GM12878 (cell line): ENCODE data around the gene POLRMT. TPM values are rescaled to one million over a fixed set of nuclear protein-coding genes. Genes with fewer than 3 reads are reported as not detected.

ENCODE experiments used
- ATF7 ChIP-seq: fragments of 450-650 bp; IDR thresholded peaks from 2 replicates; pipeline ENCODE4 v1.6.1; 2016; ENCODE audit warnings: low read depth, mild to moderate bottlenecking
- BCL11A ChIP-seq: IDR thresholded peaks from 2 replicates; pipeline ENCODE4 v1.6.1; 2011; ENCODE audit warnings: low read depth, low read length
- BMI1 ChIP-seq: fragments of 450-650 bp; IDR thresholded peaks from 2 replicates; pipeline ENCODE4 v1.6.1; 2016; ENCODE audit warnings: mild to moderate bottlenecking, moderate library complexity, borderline replicate concordance
- CEBPB ChIP-seq, 2 experiments: fragments of 150-350 bp in 1 of 2; IDR thresholded peaks; 2 replicates each; pipeline ENCODE4 v1.6.1; 2012 to 2014; ENCODE audit warnings: low read depth in 2 of 2, low read length in 2 of 2, borderline replicate concordance in 1 of 2, inconsistent platforms in 1 of 2
- EED ChIP-seq: sonication (generic); IDR thresholded peaks from 2 replicates; pipeline ENCODE4 v1.6.1; 2016; ENCODE audit warnings: antibody characterized with exemption, low read depth
- GABPA ChIP-seq: IDR thresholded peaks from 2 replicates; pipeline ENCODE4 v1.6.1; 2014; ENCODE audit warnings: antibody characterized with exemption, low read depth, mild to moderate bottlenecking, inconsistent platforms
- GATAD2B ChIP-seq: fragments of 450-650 bp; conservative IDR thresholded peaks from 2 replicates; pipeline ENCODE4 v1.6.1; 2017; ENCODE audit warnings: low read depth, mild to moderate bottlenecking, moderate library complexity
- HDGF ChIP-seq: fragments of 450-650 bp; IDR thresholded peaks from 2 replicates; pipeline ENCODE4 v1.6.1; 2016; ENCODE audit warnings: antibody characterized with exemption
- IRF5 ChIP-seq: fragments of 450-650 bp; IDR thresholded peaks from 2 replicates; pipeline ENCODE4 v1.6.1; 2017; ENCODE audit warnings: borderline replicate concordance
- KAT2A ChIP-seq: conservative IDR thresholded peaks from 2 replicates; pipeline ENCODE4 v1.6.1; 2011; ENCODE audit warnings: low read depth, low read length; ENCODE audit not compliant: control insufficient read depth
- MEF2B ChIP-seq: fragments of 450-650 bp; IDR thresholded peaks from 2 replicates; pipeline ENCODE4 v1.6.1; 2018; ENCODE audit warnings: mild to moderate bottlenecking, moderate library complexity; ENCODE audit not compliant: partially characterized antibody, poor library complexity, severe bottlenecking
- MLLT1 ChIP-seq: fragments of 450-650 bp; IDR thresholded peaks from 2 replicates; pipeline ENCODE4 v1.6.1; 2016; ENCODE audit warnings: mild to moderate bottlenecking
- NFIC ChIP-seq: IDR thresholded peaks from 2 replicates; pipeline ENCODE4 v1.6.1; 2012; ENCODE audit warnings: low read depth, mild to moderate bottlenecking, inconsistent platforms, low read length, moderate library complexity
- POLR2A ChIP-seq: IDR thresholded peaks from 2 replicates; pipeline ENCODE4 v1.6.1; 2011; ENCODE audit warnings: low read depth, mild to moderate bottlenecking, low read length
- POLR2AphosphoS5 ChIP-seq: IDR thresholded peaks from 2 replicates; pipeline ENCODE4 v1.6.1; 2011; ENCODE audit warnings: mild to moderate bottlenecking, low read length, inconsistent platforms
- POU2F2 ChIP-seq: IDR thresholded peaks from 3 replicates; pipeline ENCODE4 v1.6.1; 2011; ENCODE audit warnings: low read depth, mild to moderate bottlenecking, low read length, borderline replicate concordance
- REST ChIP-seq: IDR thresholded peaks from 2 replicates; pipeline ENCODE4 v1.6.1; 2012; ENCODE audit warnings: mild to moderate bottlenecking, low read depth, low read length
- SMAD1 ChIP-seq: fragments of 450-650 bp; IDR thresholded peaks from 2 replicates; pipeline ENCODE4 v1.6.1; 2018; ENCODE audit warnings: mild to moderate bottlenecking, low read depth; ENCODE audit not compliant: partially characterized antibody
- SMAD5 ChIP-seq: IDR thresholded peaks from 2 replicates; pipeline ENCODE4 v1.6.1; 2016; ENCODE audit warnings: antibody characterized with exemption, low read depth
- SRF ChIP-seq, 2 experiments: IDR thresholded peaks; 2 replicates each; pipeline ENCODE4 v1.6.1; 2011; ENCODE audit warnings: low read depth in 2 of 2, low read length in 2 of 2, mild to moderate bottlenecking in 1 of 2, moderate library complexity in 1 of 2
- STAT1 ChIP-seq: fragments of 450-650 bp; conservative IDR thresholded peaks from 2 replicates; pipeline ENCODE4 v1.6.1; 2014; ENCODE audit warnings: antibody characterized with exemption, mild to moderate bottlenecking
- TCF3 ChIP-seq: IDR thresholded peaks from 2 replicates; pipeline ENCODE4 v1.6.1; 2012; ENCODE audit warnings: low read depth, mild to moderate bottlenecking, low read length, borderline replicate concordance; ENCODE audit not compliant: insufficient read depth
- ZBTB33 ChIP-seq: fragments of 450-650 bp; IDR thresholded peaks from 2 replicates; pipeline ENCODE4 v1.6.1; 2017; ENCODE audit warnings: mild to moderate bottlenecking
- ZNF622 ChIP-seq: fragments of 450-650 bp; IDR thresholded peaks from 2 replicates; pipeline ENCODE4 v1.6.1; 2017; ENCODE audit warnings: mild to moderate bottlenecking, inconsistent platforms
- polyA plus RNA-seq, 11 experiments: library from polyadenylated mRNA; depleted of rRNA in 4 of 11; unstranded in 6 of 11; stranded (reverse) in 5 of 11; fragments of >200 nt; fragmentation: Nextera tagmentation in 4 of 11; fragmentation: Illumina TruSeq in 1 of 11; extraction: Ambion mirVana in 4 of 11; extraction: Trizol in 1 of 11; gene quantifications; 1 replicate in 1 of 11; 2 replicates in 10 of 11; pipeline versions ENCODE4 v1.2.1 to v1.2.3, GENCODE V29; 2011 to 2016; ENCODE audit warnings: inconsistent platforms in 2 of 11, missing spikeins in 2 of 11, low read depth in 1 of 11
- total RNA-seq, 4 experiments: library from RNA; depleted of rRNA in 3 of 4; stranded (reverse); fragments of >200 nt in 3 of 4; fragmentation: Illumina TruSeq in 1 of 4; extraction: Trizol in 1 of 4; gene quantifications; 2 replicates each; pipeline versions ENCODE4 v1.2.1 to v1.2.3, GENCODE V29; 2013 to 2021

POLRMT gene
- total and polyA plus RNA-seq, 10 of the 15 experiments (the other 5 are each of a cell fraction or from before 2014, with no cell fraction given): 9.9 to 57.6 (median 34.6) TPM

GRCh38 chr19:572140-572742 lies 61.1 kb downstream of the POLRMT start, which contains the start of gene BSG (continued):
- no peak for TF ChIP-seq BCL11A
- no peak for TF ChIP-seq MEF2B
- TF ChIP-seq KAT2A: no peak
- TF ChIP-seq ZNF622: no peak
- TF ChIP-seq BMI1: peak; percentile 95
- no peak for TF ChIP-seq MLLT1
- no peak for TF ChIP-seq ZBTB33
- TF ChIP-seq CEBPB (IDR thresholded peaks at IDR 0.05; ENCODE audit: borderline replicate concordance in 1 of 2, low read depth in 2 of 2, low read length in 2 of 2): no peak
- peak; percentile 48; the same call in 1 of the 2 replicates for TF ChIP-seq GATAD2B
- peak; percentile 77; the same call in 1 of the 2 replicates for TF ChIP-seq STAT1
- TF ChIP-seq ATF7: no peak
- TF ChIP-seq POLR2AphosphoS5: peak; percentile 98
- TF ChIP-seq HDGF: 0 out of 2 replicates have a peak, but pooled peaks have one; percentile 25
- no peak for TF ChIP-seq GABPA
- TF ChIP-seq POU2F2: peak; percentile 88
- peak; percentile 93 for TF ChIP-seq SMAD5
- TF ChIP-seq TCF3: peak; percentile 78; the same call in 1 of the 2 replicates
- no peak for TF ChIP-seq SRF (IDR thresholded peaks at IDR 0.05; ENCODE audit: low read depth in 2 of 2, low read length in 2 of 2)
- no peak for TF ChIP-seq IRF5
- TF ChIP-seq SMAD1: no peak
- peak; percentile 99 for TF ChIP-seq POLR2A
- 0 out of 2 replicates have a peak, but pooled peaks have one; percentile 27 for TF ChIP-seq REST
- TF ChIP-seq NFIC: no peak
- TF ChIP-seq EED: no peak
